ENCODE results near the gene SLC25A21. TPM values are rescaled to one million over a fixed set of nuclear protein-coding genes. Genes with fewer than 3 reads are reported as not detected.

Gene SLC25A21
- total and polyA plus RNA-seq, 2 of the 13 experiments (the other 11 are each of a cell fraction or from before 2014, with no cell fraction given), result 1.9 to 2.9 TPM

DNA sequence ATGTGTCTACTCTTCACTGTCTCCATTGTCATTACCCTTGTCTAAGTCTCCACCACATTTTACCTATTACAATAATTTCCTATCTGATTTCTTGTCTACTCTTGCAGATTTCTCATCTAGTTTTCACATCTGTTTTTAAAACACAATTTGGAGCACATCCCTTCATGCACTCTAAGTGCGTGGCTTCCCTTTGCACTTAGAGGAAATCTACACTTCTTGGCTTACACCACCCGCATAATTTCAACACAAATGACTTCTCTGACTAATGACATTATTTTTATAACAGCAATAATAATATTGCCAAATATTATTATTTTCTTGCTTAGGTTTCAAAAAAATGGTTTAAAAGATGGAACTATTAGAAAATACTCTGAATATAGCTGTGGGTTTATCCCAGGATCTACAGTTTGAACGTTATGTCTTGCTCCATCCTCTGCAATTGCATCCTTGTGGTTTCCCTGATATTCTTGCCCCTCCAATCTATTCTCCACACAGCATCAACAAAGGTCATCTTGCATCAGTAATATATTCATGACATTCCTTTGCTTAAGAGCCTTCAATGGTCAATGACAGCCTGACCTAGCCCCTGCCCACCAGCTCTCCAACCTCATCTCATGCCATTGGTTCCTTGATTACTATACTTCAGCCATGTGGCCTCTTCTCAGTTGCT is 153.7 kb downstream of the SLC25A21 start (continued):
- TF ChIP-seq ZNF616 (CRISPR knock-in tag; IDR thresholded peaks at IDR 0.05; ENCODE audit: low read depth) (no peak), ZFP36L2 (CRISPR knock-in tag; IDR thresholded peaks at IDR 0.05) (no peak), EEA1 (CRISPR knock-in tag; IDR thresholded peaks at IDR 0.05; ENCODE audit: borderline replicate concordance) (no peak)

DNA sequence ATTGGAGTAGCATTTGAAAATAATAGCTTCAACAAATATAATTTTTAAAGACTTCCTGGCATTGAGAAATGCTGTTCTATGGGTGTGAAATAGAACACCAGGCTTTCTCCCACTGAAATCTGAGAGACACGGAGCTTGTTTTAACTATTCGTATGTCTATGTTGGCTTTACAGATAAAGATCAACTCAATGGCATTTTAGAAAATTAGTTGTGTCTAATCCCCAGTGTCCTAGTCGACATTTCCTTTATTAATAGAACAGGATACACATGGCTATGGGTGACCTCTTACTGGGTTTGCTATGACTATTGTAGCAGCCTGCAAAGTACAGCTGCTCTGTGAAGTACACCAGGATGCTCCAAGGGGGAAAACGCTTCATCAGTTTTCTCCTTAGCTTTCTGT is 159.3 kb downstream of the SLC25A21 start:
- no peak overlapping the region for H3K4me2 ChIP-seq (ENCODE audit: low read depth, low read length)
- POLR2A ChIA-PET, result no interaction called here
- WGBS (ENCODE audit: low lambda C conversion rate), result 23% methylated on average over 4 of the region's 4 CpGs
- no peak overlapping the region for H3K27ac ChIP-seq (ENCODE audit: extremely low read length, insufficient read depth, low read length)
- in situ Hi-C loops (cut with HindIII; ENCODE audit: extremely low pct_ligation_motif_present, low pct_unique_long_range_greater_than_20kb), result no loop called here
- no peak for ATAC-seq
- CTCF ChIA-PET (ENCODE audit: low intra/inter-chr PET ratio, low total read pairs), result no interaction called here
- H3K36me3 ChIP-seq (replicated peaks in 1 of 2; ENCODE audit: control insufficient read depth in 1 of 2, insufficient read depth in 2 of 2, low read length in 2 of 2), result no peaks in the 10 kb centered on the region
- no peaks in the 10 kb centered on the region for H3K79me2 ChIP-seq (ENCODE audit: insufficient read depth, low read length)
- no peaks in the 10 kb centered on the region for H3K27me3 ChIP-seq (ENCODE audit: control insufficient read depth in 1 of 2, insufficient read depth in 2 of 2, low read length in 2 of 2)
- no peak for DNase-seq (ENCODE audit: low spot score)
- intact Hi-C loops (cut with micrococcal nuclease; ENCODE audit: unreplicated experiment), result no loop called here
- H3K4me1 ChIP-seq (ENCODE audit: insufficient read depth, low read length), result no peaks in the 10 kb centered on the region
- TF ChIP-seq NR2F2 (IDR thresholded peaks at IDR 0.05; ENCODE audit: borderline replicate concordance, low read depth) (no peak), TAF15 (IDR thresholded peaks at IDR 0.05; ENCODE audit: low read depth, low read length, poor library complexity, severe bottlenecking) (no peak), ZNF746 (CRISPR knock-in tag; IDR thresholded peaks at IDR 0.05) (no peak), ZNF644 (CRISPR knock-in tag; IDR thresholded peaks at IDR 0.05; ENCODE audit: low read depth) (no peak), MED13 (CRISPR knock-in tag; IDR thresholded peaks at IDR 0.05) (no peak), ARID2 (CRISPR knock-in tag; IDR thresholded peaks at IDR 0.05; ENCODE audit: borderline replicate concordance) (no peak), ZNF296 (CRISPR knock-in tag; conservative IDR thresholded peaks at IDR 0.05) (no peak)
- TF ChIP-seq, protein P1, sequence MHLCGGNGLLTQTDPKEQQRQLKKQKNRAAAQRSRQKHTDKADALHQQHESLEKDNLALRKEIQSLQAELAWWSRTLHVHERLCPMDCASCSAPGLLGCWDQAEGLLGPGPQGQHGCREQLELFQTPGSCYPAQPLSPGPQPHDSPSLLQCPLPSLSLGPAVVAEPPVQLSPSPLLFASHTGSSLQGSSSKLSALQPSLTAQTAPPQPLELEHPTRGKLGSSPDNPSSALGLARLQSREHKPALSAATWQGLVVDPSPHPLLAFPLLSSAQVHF (CRISPR knock-in tag; IDR thresholded peaks at IDR 0.05), result no peak
- TF ChIP-seq, protein P2, sequence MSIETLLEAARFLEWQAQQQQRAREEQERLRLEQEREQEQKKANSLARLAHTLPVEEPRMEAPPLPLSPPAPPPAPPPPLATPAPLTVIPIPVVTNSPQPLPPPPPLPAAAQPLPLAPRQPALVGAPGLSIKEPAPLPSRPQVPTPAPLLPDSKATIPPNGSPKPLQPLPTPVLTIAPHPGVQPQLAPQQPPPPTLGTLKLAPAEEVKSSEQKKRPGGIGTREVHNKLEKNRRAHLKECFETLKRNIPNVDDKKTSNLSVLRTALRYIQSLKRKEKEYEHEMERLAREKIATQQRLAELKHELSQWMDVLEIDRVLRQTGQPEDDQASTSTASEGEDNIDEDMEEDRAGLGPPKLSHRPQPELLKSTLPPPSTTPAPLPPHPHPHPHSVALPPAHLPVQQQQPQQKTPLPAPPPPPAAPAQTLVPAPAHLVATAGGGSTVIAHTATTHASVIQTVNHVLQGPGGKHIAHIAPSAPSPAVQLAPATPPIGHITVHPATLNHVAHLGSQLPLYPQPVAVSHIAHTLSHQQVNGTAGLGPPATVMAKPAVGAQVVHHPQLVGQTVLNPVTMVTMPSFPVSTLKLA (IDR thresholded peaks at IDR 0.05), result no peak
- no peaks in the 10 kb centered on the region for H3K9me3 ChIP-seq (ENCODE audit: low read length)
- no peaks in the 10 kb centered on the region for H4K20me1 ChIP-seq (ENCODE audit: insufficient read depth, low read length)
- H3K9ac ChIP-seq (ENCODE audit: insufficient read depth, low read depth, low read length), result no peak overlapping the region
- no peak overlapping the region for H2AFZ ChIP-seq (ENCODE audit: low read length)
- H3K4me3 ChIP-seq (replicated peaks in 1 of 3; ENCODE audit: insufficient read depth in 1 of 3, low read depth in 2 of 3, low read length in 3 of 3), result no peak overlapping the region
- FAIRE-seq, result no peak
- BruUV-seq (replicated peaks), result no TSS peak
